ENCODE measurements around the gene ATP1A3. TPM values are rescaled to one million over a fixed set of nuclear protein-coding genes. Genes with fewer than 3 reads are reported as not detected.

ATP1A3 gene
- total and polyA plus RNA-seq, 2 of the 13 experiments (the other 11 are each of a cell fraction or from before 2014, with no cell fraction given) = 0.01 to 0.04 TPM

DNA sequence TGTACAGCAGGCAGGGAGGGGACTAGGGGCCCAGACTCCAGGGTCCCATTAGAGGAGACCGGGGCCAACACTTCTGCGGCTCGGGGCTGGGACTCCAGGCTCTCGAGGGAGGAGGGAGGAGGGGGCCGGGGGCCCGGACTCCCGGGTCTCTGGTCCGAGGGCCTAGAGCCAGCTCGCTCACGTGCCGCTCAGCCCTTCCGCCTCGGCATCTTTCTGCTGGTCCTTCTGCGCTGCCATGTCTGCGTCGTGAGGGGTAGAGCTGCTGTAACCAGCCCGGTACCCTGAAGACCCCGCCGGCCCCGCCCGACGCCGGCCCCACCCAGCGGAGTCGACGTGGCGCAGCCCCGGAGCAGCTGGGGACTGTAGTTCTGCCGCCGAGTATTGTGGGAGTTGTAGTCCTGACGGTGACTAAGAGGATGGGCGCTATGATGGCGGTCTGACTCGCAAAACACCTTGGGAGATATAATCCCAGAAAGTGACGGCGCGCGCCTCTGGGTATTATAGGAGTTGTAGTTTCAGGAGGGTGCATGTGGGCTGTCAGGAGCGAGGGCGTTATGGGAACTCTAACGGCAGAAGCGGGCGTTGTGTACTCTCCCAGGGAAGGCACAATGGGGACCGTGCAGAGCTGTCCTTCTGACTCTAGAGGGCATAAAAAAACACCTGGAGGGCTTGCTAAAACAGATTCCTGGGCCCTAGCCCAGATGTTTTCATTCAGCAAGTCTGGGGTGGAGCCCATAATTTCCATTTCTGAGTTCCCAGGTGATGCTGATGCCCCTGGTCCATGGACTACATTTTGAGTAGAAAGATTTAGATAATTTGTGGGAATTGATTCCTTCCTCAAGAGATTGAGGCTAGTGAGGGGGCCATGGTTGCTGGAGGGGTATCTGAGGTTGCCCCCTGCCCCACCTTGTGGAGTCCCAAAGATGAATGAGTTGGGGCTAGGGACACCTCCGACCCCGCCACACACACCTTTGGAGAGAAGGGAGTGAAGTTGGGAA lies 34.7 kb downstream of the ATP1A3 start, which contains the start of gene RABAC1 (continued):
- TF ChIP-seq, protein P1, sequence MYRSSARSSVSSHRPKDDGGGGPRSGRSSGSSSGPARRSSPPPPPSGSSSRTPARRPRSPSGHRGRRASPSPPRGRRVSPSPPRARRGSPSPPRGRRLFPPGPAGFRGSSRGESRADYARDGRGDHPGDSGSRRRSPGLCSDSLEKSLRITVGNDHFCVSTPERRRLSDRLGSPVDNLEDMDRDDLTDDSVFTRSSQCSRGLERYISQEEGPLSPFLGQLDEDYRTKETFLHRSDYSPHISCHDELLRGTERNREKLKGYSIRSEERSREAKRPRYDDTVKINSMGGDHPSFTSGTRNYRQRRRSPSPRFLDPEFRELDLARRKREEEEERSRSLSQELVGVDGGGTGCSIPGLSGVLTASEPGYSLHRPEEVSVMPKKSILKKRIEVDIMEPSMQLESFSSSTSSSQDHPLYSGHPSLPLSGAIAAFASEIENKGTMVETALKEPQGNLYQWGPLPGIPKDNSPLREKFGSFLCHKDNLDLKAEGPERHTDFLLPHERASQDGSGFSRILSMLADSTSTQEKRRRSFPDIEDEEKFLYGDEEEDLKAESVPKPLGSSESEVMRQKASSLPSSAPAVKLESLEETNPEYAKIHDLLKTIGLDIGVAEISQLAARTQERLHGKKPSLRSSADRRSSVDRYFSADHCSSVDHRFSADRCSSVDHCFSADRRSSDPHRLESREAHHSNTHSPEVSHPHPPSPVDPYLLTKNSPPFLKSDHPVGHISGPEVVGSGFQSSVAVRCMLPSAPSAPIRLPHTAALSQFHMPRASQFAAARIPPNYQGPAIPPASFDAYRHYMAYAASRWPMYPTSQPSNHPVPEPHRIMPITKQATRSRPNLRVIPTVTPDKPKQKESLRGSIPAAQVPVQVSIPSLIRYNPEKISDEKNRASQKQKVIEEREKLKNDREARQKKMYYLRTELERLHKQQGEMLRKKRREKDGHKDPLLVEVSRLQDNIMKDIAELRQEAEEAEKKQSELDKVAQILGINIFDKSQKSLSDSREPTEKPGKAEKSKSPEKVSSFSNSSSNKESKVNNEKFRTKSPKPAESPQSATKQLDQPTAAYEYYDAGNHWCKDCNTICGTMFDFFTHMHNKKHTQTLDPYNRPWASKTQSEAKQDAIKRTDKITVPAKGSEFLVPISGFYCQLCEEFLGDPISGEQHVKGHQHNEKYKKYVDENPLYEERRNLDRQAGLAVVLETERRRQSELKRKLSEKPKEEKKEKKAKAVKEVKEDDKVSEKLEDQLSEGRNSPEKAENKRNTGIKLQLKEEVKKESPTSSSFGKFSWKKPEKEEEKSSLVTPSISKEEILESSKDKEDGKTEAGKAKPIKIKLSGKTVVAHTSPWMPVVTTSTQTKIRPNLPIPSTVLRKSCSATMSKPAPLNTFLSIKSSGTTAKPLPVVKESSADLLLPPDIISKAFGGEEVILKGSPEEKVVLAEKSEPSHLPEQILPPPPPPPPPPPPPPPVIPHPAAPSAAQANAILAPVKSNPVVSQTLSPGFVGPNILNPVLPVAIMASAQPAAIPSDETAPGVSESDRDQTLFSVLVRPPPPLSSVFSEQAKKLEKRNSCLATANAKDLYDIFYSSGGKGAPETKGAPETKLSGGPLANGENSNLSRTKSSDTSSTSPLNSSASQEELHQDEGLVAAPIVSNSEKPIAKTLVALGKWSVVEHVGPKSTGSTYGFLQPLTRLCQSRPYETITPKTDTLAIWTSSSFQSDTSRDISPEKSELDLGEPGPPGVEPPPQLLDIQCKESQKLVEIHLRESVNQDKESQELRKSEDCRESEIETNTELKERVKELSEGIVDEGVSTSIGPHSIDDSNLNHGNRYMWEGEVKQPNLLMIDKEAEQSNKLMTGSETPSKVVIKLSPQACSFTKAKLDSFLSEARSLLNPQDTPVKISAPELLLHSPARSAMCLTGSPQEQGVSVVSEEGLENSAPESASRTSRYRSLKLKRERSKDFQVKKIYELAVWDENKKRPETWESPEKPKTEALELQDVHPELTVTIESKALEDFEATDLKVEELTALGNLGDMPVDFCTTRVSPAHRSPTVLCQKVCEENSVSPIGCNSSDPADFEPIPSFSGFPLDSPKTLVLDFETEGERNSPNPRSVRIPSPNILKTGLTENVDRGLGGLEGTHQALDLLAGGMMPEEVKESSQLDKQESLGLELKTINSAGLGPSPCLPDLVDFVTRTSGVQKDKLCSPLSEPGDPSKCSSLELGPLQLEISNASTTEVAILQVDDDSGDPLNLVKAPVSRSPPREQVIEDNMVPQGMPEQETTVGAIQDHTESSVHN (CRISPR knock-in tag; IDR thresholded peaks at IDR 0.05) = no peak
- TF ChIP-seq SMAD1 (CRISPR knock-in tag; IDR thresholded peaks at IDR 0.05; ENCODE audit: borderline replicate concordance, low read depth) (no peak), ISX (CRISPR knock-in tag; conservative IDR thresholded peaks at IDR 0.05) (no peak), ZNF124 (CRISPR knock-in tag; IDR thresholded peaks at IDR 0.05) (no peak), MED1 (CRISPR knock-in tag; IDR thresholded peaks at IDR 0.05) (no peak), ZNF569 (CRISPR knock-in tag; IDR thresholded peaks at IDR 0.05; ENCODE audit: borderline replicate concordance) (no peak), MTA1 (CRISPR knock-in tag; IDR thresholded peaks at IDR 0.05; ENCODE audit: borderline replicate concordance) (no peak), GTF3A (CRISPR knock-in tag; conservative IDR thresholded peaks at IDR 0.05) (no peak), IKZF5 (CRISPR knock-in tag; IDR thresholded peaks at IDR 0.05) (no peak), ZNF747 (CRISPR knock-in tag; IDR thresholded peaks at IDR 0.05; ENCODE audit: borderline replicate concordance) (no peak), ZNF746 (CRISPR knock-in tag; IDR thresholded peaks at IDR 0.05) (no peak), MIER2 (CRISPR knock-in tag; IDR thresholded peaks at IDR 0.05) (no peak), TCF7L2 (IDR thresholded peaks at IDR 0.05; ENCODE audit: low read depth, low read length) (no peak), ZNF547 (CRISPR knock-in tag; IDR thresholded peaks at IDR 0.05) (no peak), NFYB (CRISPR knock-in tag; IDR thresholded peaks at IDR 0.05) (peak; percentile 62)
- TF ChIP-seq, protein P2, sequence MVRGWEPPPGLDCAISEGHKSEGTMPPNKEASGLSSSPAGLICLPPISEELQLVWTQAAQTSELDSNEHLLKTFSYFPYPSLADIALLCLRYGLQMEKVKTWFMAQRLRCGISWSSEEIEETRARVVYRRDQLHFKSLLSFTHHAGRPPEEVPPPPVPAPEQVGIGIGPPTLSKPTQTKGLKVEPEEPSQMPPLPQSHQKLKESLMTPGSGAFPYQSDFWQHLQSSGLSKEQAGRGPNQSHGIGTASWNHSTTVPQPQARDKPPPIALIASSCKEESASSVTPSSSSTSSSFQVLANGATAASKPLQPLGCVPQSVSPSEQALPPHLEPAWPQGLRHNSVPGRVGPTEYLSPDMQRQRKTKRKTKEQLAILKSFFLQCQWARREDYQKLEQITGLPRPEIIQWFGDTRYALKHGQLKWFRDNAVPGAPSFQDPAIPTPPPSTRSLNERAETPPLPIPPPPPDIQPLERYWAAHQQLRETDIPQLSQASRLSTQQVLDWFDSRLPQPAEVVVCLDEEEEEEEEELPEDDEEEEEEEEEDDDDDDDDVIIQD (CRISPR knock-in tag; IDR thresholded peaks at IDR 0.05; ENCODE audit: low read depth) = no peak
- TF ChIP-seq, protein P3, sequence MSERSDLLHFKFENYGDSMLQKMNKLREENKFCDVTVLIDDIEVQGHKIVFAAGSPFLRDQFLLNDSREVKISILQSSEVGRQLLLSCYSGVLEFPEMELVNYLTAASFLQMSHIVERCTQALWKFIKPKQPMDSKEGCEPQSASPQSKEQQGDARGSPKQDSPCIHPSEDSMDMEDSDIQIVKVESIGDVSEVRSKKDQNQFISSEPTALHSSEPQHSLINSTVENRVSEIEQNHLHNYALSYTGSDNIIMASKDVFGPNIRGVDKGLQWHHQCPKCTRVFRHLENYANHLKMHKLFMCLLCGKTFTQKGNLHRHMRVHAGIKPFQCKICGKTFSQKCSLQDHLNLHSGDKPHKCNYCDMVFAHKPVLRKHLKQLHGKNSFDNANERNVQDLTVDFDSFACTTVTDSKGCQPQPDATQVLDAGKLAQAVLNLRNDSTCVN (CRISPR knock-in tag; IDR thresholded peaks at IDR 0.05; ENCODE audit: borderline replicate concordance) = no peak

Measured in HepG2 (cell line).